Endothelial cell (in vitro differentiated cells): ENCODE data around the gene COL4A1. TPM values are rescaled to one million over a fixed set of nuclear protein-coding genes. Genes with fewer than 3 reads are reported as not detected.

Source experiments
- DNase-seq: peaks from one replicate; pipeline ENCODE4 v3.0.0; 2021; ENCODE audit warnings: low spot score
- H3K27ac Mint-ChIP-seq: one replicate; pipeline ENCODE4 v1.8.0; 2021; ENCODE audit warnings: mixed read lengths, inconsistent platforms; ENCODE audit not compliant: unreplicated experiment
- H3K27me3 Mint-ChIP-seq: one replicate; pipeline ENCODE4 v1.8.0; 2021; ENCODE audit warnings: mild to moderate bottlenecking, moderate library complexity, mixed read lengths, inconsistent platforms; ENCODE audit not compliant: unreplicated experiment
- H3K36me3 Mint-ChIP-seq: one replicate; pipeline ENCODE4 v1.8.0; 2021; ENCODE audit warnings: mild to moderate bottlenecking, low read depth, mixed read lengths, inconsistent platforms; ENCODE audit not compliant: unreplicated experiment
- H3K4me1 Mint-ChIP-seq: one replicate; pipeline ENCODE4 v1.8.0; 2021; ENCODE audit warnings: mild to moderate bottlenecking, mixed read lengths, inconsistent platforms; ENCODE audit not compliant: unreplicated experiment
- H3K4me3 Mint-ChIP-seq: one replicate; pipeline ENCODE4 v1.8.0; 2021; ENCODE audit warnings: mild to moderate bottlenecking, mixed read lengths, inconsistent platforms; ENCODE audit not compliant: unreplicated experiment
- H3K9me3 Mint-ChIP-seq: one replicate; pipeline ENCODE4 v1.8.0; 2021; ENCODE audit warnings: mixed read lengths, inconsistent platforms; ENCODE audit not compliant: unreplicated experiment
- CTCF ChIP-seq: fragments of 200-600 bp; sonication (generic); IDR thresholded peaks from one replicate; pipeline ENCODE4 v1.5.0; 2021; ENCODE audit warnings: antibody characterized with exemption; ENCODE audit not compliant: unreplicated experiment
- total RNA-seq: library from RNA; stranded (reverse); fragmentation: NEBNext Ultra II Directional; extraction: Animal tissue kit (Norgen Biotek cat#: 25700); gene quantifications from one replicate; pipeline ENCODE4 v1.2.1, GENCODE V29; 2021; ENCODE audit not compliant: unreplicated experiment

The COL4A1 gene
- total RNA-seq, 1 donor from 2014 or later, result 2,720 TPM

- peaks cover 16% of the 10 kb centered on the region for H3K27me3 Mint-ChIP-seq
- peaks cover 14% of the 10 kb centered on the region for H3K9me3 Mint-ChIP-seq
- H3K27ac Mint-ChIP-seq, result peak overlapping the region; percentile 80
- H3K4me3 Mint-ChIP-seq, result peak overlapping the region; percentile 4
- H3K4me1 Mint-ChIP-seq, result peaks cover 46% of the 10 kb centered on the region
- H3K36me3 Mint-ChIP-seq, result peaks cover 59% of the 10 kb centered on the region
- no peak for TF ChIP-seq CTCF
- DNase-seq, result no peak
These were observed 50.6 kb downstream of the COL4A1 start for GRCh38 chr13:110256126-110256905.

- DNase-seq, result no peak
- Mint-ChIP-seq H3K27ac (peak overlapping the region; percentile 92), H3K36me3 (peaks cover 66% of the 10 kb centered on the region), H3K27me3 (peaks cover 20% of the 10 kb centered on the region), H3K9me3 (peaks cover 14% of the 10 kb centered on the region), H3K4me1 (peaks cover 48% of the 10 kb centered on the region), H3K4me3 (peak overlapping the region; percentile 82)
- TF ChIP-seq CTCF, result no peak
These were observed 52.0 kb downstream of the COL4A1 start for GRCh38 chr13:110254751-110255553.

GRCh38 chr13:110254151-110254679 lies 52.7 kb downstream of the COL4A1 start:
- Mint-ChIP-seq H3K27ac (peak overlapping the region; percentile 92), H3K36me3 (peaks cover 67% of the 10 kb centered on the region), H3K9me3 (peaks cover 14% of the 10 kb centered on the region), H3K27me3 (peaks cover 19% of the 10 kb centered on the region), H3K4me1 (peaks cover 45% of the 10 kb centered on the region), H3K4me3 (peak overlapping the region; percentile 82)
- DNase-seq, result no peak
- TF ChIP-seq CTCF, result no peak

GRCh38 chr13:110251193-110251819 lies 55.7 kb downstream of the COL4A1 start:
- Mint-ChIP-seq H3K9me3 (peaks cover 13% of the 10 kb centered on the region), H3K27ac (peak overlapping the region; percentile 79), H3K36me3 (peaks cover 62% of the 10 kb centered on the region), H3K4me1 (peaks cover 65% of the 10 kb centered on the region), H3K4me3 (no peak overlapping the region), H3K27me3 (peaks cover 20% of the 10 kb centered on the region)
- no peak for TF ChIP-seq CTCF
- DNase-seq, result no peak
